Type B pancreatic cell (in vitro differentiated cells): ENCODE results near the gene LZTFL1. TPM values are rescaled to one million over a fixed set of nuclear protein-coding genes. Genes with fewer than 3 reads are reported as not detected.

Experiments
- DNase-seq: peaks from one replicate; pipeline ENCODE4 v3.0.0; 2021; ENCODE audit warnings: mixed read lengths; ENCODE audit not compliant: unreplicated experiment; ENCODE audit errors: extremely low spot score
- H3K27ac Mint-ChIP-seq: 2 replicates; pipeline ENCODE4 v1.8.0; 2021; ENCODE audit warnings: mild to moderate bottlenecking, mixed read lengths
- H3K27me3 Mint-ChIP-seq: 2 replicates; pipeline ENCODE4 v1.8.0; 2021; ENCODE audit warnings: mixed read lengths
- H3K36me3 Mint-ChIP-seq: 2 replicates; pipeline ENCODE4 v1.8.0; 2021; ENCODE audit warnings: mixed read lengths
- H3K4me1 Mint-ChIP-seq: one replicate; pipeline ENCODE4 v1.8.0; 2021; ENCODE audit warnings: mixed read lengths; ENCODE audit not compliant: unreplicated experiment
- H3K4me3 Mint-ChIP-seq: 2 replicates; pipeline ENCODE4 v1.8.0; 2021; ENCODE audit warnings: mild to moderate bottlenecking, mixed read lengths
- H3K9me3 Mint-ChIP-seq: 2 replicates; pipeline ENCODE4 v1.8.0; 2021; ENCODE audit warnings: mixed read lengths
- total RNA-seq: library from RNA; stranded (reverse); gene quantifications from 2 replicates; pipeline ENCODE4 v1.2.1, GENCODE V29; 2021; ENCODE audit warnings: low replicate concordance
- TF ChIP-seq, protein P1 (sequence below): fragments of 200-600 bp; sonication (generic); conservative IDR thresholded peaks from 2 replicates; pipeline ENCODE4 v1.5.0; 2021; ENCODE audit warnings: antibody characterized with exemption, mild to moderate bottlenecking

Gene LZTFL1
- total RNA-seq, 1 donor from 2014 or later: 36.0 TPM

DNA sequence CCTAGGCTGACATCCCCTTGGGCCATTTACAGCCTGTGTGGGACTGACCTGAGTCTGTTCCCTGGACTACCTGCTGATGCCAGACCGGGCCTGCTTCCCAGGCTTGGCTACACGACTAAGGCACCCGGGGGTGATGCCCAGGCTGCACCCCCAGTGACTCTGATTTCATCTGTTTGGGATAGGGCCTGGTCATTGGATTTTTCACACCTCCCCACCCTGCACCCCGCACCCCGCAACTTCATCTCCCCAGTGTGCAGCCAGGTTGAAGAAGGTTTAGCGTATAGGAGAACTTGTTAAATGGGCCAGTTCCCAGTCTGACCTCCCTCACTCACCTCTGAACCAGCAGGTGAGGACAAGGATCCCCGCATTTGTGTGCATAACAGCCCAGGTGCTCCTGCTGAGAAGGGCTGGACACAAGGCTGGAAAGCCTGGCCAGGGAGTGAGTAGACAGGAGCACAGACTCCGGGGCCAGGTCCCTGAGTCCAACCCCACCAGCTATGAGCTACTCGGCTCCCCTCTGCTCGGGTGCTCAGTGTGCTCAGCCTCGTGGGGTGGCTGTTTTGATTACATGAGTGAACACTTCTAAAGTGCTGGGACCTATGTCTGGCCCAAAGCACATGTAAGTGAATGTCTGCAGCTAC, 64.1 kb downstream of the LZTFL1 start:
- Mint-ChIP-seq H3K27ac (no peak overlapping the region), H3K36me3 (no peaks in the 10 kb centered on the region), H3K27me3 (peaks cover 10% of the 10 kb centered on the region), H3K9me3 (no peaks in the 10 kb centered on the region), H3K4me1 (peaks cover 8% of the 10 kb centered on the region), H3K4me3 (no peak overlapping the region)
- TF ChIP-seq, protein P1, sequence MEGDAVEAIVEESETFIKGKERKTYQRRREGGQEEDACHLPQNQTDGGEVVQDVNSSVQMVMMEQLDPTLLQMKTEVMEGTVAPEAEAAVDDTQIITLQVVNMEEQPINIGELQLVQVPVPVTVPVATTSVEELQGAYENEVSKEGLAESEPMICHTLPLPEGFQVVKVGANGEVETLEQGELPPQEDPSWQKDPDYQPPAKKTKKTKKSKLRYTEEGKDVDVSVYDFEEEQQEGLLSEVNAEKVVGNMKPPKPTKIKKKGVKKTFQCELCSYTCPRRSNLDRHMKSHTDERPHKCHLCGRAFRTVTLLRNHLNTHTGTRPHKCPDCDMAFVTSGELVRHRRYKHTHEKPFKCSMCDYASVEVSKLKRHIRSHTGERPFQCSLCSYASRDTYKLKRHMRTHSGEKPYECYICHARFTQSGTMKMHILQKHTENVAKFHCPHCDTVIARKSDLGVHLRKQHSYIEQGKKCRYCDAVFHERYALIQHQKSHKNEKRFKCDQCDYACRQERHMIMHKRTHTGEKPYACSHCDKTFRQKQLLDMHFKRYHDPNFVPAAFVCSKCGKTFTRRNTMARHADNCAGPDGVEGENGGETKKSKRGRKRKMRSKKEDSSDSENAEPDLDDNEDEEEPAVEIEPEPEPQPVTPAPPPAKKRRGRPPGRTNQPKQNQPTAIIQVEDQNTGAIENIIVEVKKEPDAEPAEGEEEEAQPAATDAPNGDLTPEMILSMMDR: no peak
- DNase-seq: no peak

DNA sequence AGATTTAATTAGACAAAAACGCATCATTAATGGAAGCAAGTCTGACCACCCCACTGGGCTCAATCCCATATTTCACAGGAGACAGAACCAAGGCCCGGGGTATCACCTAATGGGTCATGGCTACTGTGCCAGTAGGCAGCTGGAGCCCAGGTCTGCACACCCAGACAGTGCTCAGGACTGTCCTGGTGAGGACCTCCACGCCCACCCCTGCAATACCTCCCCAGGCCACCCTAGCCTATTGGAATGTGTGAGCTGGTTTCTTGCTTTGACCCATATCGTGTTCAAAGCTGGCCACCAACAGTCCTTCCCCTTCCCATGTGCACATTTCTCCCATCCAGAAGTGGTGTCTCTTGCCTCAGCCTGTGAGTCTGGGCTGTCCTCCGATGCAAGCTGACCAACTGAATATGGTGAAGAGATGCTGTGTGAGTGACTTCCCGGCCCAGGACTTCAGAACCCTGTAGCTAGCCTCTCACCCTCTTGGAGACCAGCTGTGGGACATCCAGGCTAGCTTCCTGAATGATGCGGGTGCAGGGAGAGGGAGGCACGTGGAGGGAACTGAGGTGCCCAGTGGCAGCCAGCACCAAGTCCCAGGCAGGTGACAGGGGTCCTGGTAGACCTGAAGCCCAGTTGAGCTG, 64.7 kb downstream of the LZTFL1 start:
- Mint-ChIP-seq H3K4me1 (peaks cover 9% of the 10 kb centered on the region), H3K27ac (no peak overlapping the region), H3K9me3 (no peaks in the 10 kb centered on the region), H3K4me3 (no peak overlapping the region), H3K27me3 (peaks cover 10% of the 10 kb centered on the region), H3K36me3 (no peaks in the 10 kb centered on the region)
- peak; percentile 58 for DNase-seq
- TF ChIP-seq, protein P1: no peak

DNA sequence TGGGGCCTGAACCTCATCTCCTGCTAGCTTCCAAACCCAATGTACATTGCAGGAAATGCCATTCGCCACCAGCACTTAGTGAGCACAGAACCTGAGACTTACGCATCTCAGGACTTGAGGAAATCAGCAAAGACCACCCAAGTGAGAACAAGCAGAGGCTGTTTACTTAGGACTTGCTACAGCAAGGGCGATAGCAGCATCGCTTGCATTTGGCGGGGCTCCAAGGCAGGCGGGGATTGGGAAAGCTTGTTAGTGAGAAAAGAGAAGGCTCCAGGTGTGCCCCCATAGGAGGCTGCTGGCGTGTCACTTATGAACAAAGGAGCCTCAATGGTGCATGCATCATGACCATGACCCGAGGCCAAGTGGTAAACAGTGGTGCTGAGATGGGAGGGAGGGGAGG, 65.3 kb downstream of the LZTFL1 start:
- Mint-ChIP-seq H3K4me1 (peaks cover 9% of the 10 kb centered on the region), H3K9me3 (no peaks in the 10 kb centered on the region), H3K4me3 (no peak overlapping the region), H3K27me3 (peaks cover 13% of the 10 kb centered on the region), H3K36me3 (no peaks in the 10 kb centered on the region), H3K27ac (no peak overlapping the region)
- TF ChIP-seq, protein P1: no peak
- DNase-seq: peak; percentile 37

DNA sequence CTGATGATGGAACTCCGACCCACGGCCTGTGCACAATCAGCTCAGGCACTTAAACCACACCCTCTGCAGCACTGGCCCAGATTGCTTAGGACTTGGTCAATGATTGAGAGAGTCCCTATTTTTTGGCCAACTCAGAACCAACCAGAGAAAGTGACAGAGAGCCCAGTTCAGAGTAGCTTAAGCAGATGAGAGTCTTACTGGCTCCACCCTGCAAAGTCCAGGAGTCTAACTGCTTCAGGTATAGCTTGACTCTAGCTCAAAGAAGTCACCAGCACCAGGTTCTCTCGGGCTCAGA, 65.7 kb downstream of the LZTFL1 start:
- Mint-ChIP-seq H3K9me3 (no peaks in the 10 kb centered on the region), H3K4me1 (peaks cover 9% of the 10 kb centered on the region), H3K4me3 (no peak overlapping the region), H3K27ac (no peak overlapping the region), H3K27me3 (peaks cover 13% of the 10 kb centered on the region), H3K36me3 (no peaks in the 10 kb centered on the region)
- no peak for DNase-seq
- TF ChIP-seq, protein P1: no peak

DNA sequence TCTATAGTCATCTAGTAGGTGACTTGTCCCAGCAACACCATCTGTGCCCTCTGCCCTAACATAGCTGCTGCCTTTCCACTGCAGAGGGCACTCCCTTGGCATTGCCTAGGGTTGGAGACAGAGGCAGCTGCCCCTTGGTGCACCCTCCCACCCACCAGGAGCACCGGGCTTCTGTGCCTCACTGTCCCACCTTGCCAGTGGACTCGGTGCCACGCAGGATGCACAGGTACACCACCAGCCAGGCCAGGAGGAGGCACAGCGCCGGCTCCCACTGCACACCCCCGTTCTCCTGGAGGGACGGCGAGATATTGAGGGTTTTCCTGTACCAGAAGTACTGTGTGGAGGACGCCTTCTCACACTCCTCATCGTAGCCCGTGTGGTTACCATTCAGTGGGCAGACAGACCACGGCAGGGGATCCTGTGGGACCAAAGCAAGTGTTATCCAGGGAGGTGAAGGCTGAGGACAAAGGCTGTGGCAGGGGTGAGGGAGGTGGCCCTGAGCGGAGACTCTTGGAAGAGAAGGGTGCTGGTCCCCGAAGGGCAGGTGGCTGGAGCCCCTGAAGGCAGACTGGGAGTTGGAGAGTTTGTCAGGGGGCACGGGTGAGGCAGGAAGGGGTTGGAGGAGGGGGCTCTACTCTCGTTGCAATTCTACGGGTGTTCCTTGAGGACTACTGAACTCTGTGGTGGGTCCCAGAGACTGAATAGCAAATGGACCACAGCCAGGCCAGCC, 66.2 kb downstream of the LZTFL1 start:
- Mint-ChIP-seq H3K27ac (no peak overlapping the region), H3K4me1 (peaks cover 9% of the 10 kb centered on the region), H3K9me3 (no peaks in the 10 kb centered on the region), H3K36me3 (no peaks in the 10 kb centered on the region), H3K27me3 (peaks cover 13% of the 10 kb centered on the region), H3K4me3 (no peak overlapping the region)
- TF ChIP-seq, protein P1: no peak
- peak; percentile 52 for DNase-seq
